COLO668 (cell line): ENCODE results near the gene ESR1.
"Not testable (repeated sequence)": the region's sequence is repeated elsewhere in the genome, so short reads cannot be mapped to it uniquely, and the experiment has no call there.

Experiments used
- DNase-seq: peaks from one replicate; lab custom pipeline; 2025; ENCODE audit not compliant: unreplicated experiment; lab: John Stamatoyannopoulos, UW

Gene ESR1

GRCh38 chr6:151964412-151964811 is 156.9 kb downstream of the ESR1 start:
- not testable (repeated sequence) for DNase-seq

- no peak for DNase-seq
Observed at GRCh38 chr6:151974061-151974617, 166.7 kb downstream of the ESR1 start.

GRCh38 chr6:151975795-151976194 is 168.3 kb downstream of the ESR1 start:
- no peak for DNase-seq

GRCh38 chr6:151988199-151988598 is 180.7 kb downstream of the ESR1 start:
- DNase-seq: not testable (repeated sequence)

- no peak for DNase-seq
Observed at GRCh38 chr6:151992091-151992490, 184.6 kb downstream of the ESR1 start.

- no peak for DNase-seq
Observed at GRCh38 chr6:151993364-151993763, 185.9 kb downstream of the ESR1 start.

- no peak for DNase-seq
Observed at GRCh38 chr6:151998784-151999183, 191.3 kb downstream of the ESR1 start.

GRCh38 chr6:151999194-151999593 is 191.7 kb downstream of the ESR1 start:
- no peak for DNase-seq

- DNase-seq: no peak
Observed at GRCh38 chr6:152001408-152001807, 193.9 kb downstream of the ESR1 start.

GRCh38 chr6:152002306-152002705 is 194.8 kb downstream of the ESR1 start:
- no peak for DNase-seq

- no peak for DNase-seq
Observed at GRCh38 chr6:152004036-152004566, 196.6 kb downstream of the ESR1 start.

- no peak for DNase-seq
Observed at GRCh38 chr6:152004896-152005295, 197.4 kb downstream of the ESR1 start.

GRCh38 chr6:152008779-152009178 is 201.3 kb downstream of the ESR1 start:
- DNase-seq: no peak

GRCh38 chr6:152012227-152012626 is 204.7 kb downstream of the ESR1 start:
- DNase-seq: no peak

- DNase-seq: no peak
Observed at GRCh38 chr6:152018876-152019275, 211.4 kb downstream of the ESR1 start.

- no peak for DNase-seq
Observed at GRCh38 chr6:152022303-152022702, 214.8 kb downstream of the ESR1 start.

- no peak for DNase-seq
Observed at GRCh38 chr6:152023613-152024012, 216.1 kb downstream of the ESR1 start.

- no peak for DNase-seq
Observed at GRCh38 chr6:152026291-152026690, 218.8 kb downstream of the ESR1 start.

GRCh38 chr6:152026744-152027143 is 219.3 kb downstream of the ESR1 start:
- DNase-seq: not testable (repeated sequence)

GRCh38 chr6:152033765-152034164 is 226.3 kb downstream of the ESR1 start:
- DNase-seq: not testable (repeated sequence)

GRCh38 chr6:152034631-152035030 is 227.1 kb downstream of the ESR1 start:
- no peak for DNase-seq

- no peak for DNase-seq
Observed at GRCh38 chr6:152046118-152046517, 238.6 kb downstream of the ESR1 start.

- no peak for DNase-seq
Observed at GRCh38 chr6:152048921-152049320, 241.4 kb downstream of the ESR1 start.
